Measurements from ENCODE around the gene SLC6A5.
A peak's percentile ranks its signal among the peaks of the same experiment; 100 is the strongest.

SLC6A5 gene

GRCh38 chr11:20609727-20610707 lies 10.6 kb downstream of the SLC6A5 start (continued):
- no peak for TF ChIP-seq ZNF791 (tag by site-specific recombination; IDR thresholded peaks at IDR 0.05)
- no peak for TF ChIP-seq ZNF404 (tag by site-specific recombination; IDR thresholded peaks at IDR 0.05)
- TF ChIP-seq MYNN (tag by site-specific recombination; IDR thresholded peaks at IDR 0.05; ENCODE audit: borderline replicate concordance): no peak
- no peak for TF ChIP-seq ZNF280C (tag by site-specific recombination; IDR thresholded peaks at IDR 0.05)
- peak; percentile 52 for TF ChIP-seq CTCF (tag by site-specific recombination; IDR thresholded peaks at IDR 0.05)
- peak; percentile 48; the same call in 1 of the 2 replicates for TF ChIP-seq ZSCAN30 (tag by site-specific recombination; IDR thresholded peaks at IDR 0.05)
- TF ChIP-seq ZNF692 (tag by site-specific recombination; IDR thresholded peaks at IDR 0.05): no peak
- TF ChIP-seq ZNF768 (tag by site-specific recombination; IDR thresholded peaks at IDR 0.05): 0 out of 2 replicates have a peak, but pooled peaks have one; percentile 51
- TF ChIP-seq ZNF394 (tag by site-specific recombination; IDR thresholded peaks at IDR 0.05; ENCODE audit: borderline replicate concordance): no peak

GRCh38 chr11:20610825-20611224 lies 11.4 kb downstream of the SLC6A5 start:
- CTCF ChIA-PET: interaction anchor here (0.5 to 4.4 kb wide), 15 partner anchors 9 to 659 kb away, joined by 3 to 40 read pairs (median 7); no protein-coding TSS in a partner anchor
- H3K4me3 ChIP-seq (ENCODE audit: low read depth, low read length): no peak overlapping the region
- no peak overlapping the region for H3K27ac ChIP-seq (ENCODE audit: extremely low read depth, low read depth, low read length)
- no peak for TF ChIP-seq MYNN (tag by site-specific recombination; IDR thresholded peaks at IDR 0.05; ENCODE audit: borderline replicate concordance)
- TF ChIP-seq ZNF654 (tag by site-specific recombination; IDR thresholded peaks at IDR 0.05; ENCODE audit: low read depth): no peak
- no peak for TF ChIP-seq ZBTB7A (tag by site-specific recombination; IDR thresholded peaks at IDR 0.05; ENCODE audit: low read depth)
- no peak for TF ChIP-seq ZNF585B (tag by site-specific recombination; IDR thresholded peaks at IDR 0.05)
- TF ChIP-seq HOXC10 (CRISPR knock-in tag; IDR thresholded peaks at IDR 0.05): no peak
- TF ChIP-seq ZNF639 (tag by site-specific recombination; IDR thresholded peaks at IDR 0.05): no peak
- no peak for TF ChIP-seq ZNF473 (tag by site-specific recombination; IDR thresholded peaks at IDR 0.05)
- no peak for TF ChIP-seq ZBTB21 (tag by site-specific recombination; IDR thresholded peaks at IDR 0.05)
- no peak for TF ChIP-seq ZNF544 (tag by site-specific recombination; IDR thresholded peaks at IDR 0.05)
- no peak for TF ChIP-seq ZNF629 (tag by site-specific recombination; IDR thresholded peaks at IDR 0.05)
- no peak for TF ChIP-seq ZNF121 (tag by site-specific recombination; IDR thresholded peaks at IDR 0.05)
- no peak for TF ChIP-seq ZFP69B (tag by site-specific recombination; IDR thresholded peaks at IDR 0.05)
- no peak for TF ChIP-seq ZNF19 (tag by site-specific recombination; IDR thresholded peaks at IDR 0.05; ENCODE audit: low read depth)
- no peak for TF ChIP-seq ZNF248 (tag by site-specific recombination; IDR thresholded peaks at IDR 0.05)
- no peak for TF ChIP-seq ZFP3 (tag by site-specific recombination; IDR thresholded peaks at IDR 0.05; ENCODE audit: low read depth)
- TF ChIP-seq ZNF416 (tag by site-specific recombination; IDR thresholded peaks at IDR 0.05): no peak
- H3K4me1 ChIP-seq (ENCODE audit: control insufficient read depth, insufficient read depth, low read length): no peaks in the 10 kb centered on the region
- POLR2A ChIA-PET: no interaction called here
- no peaks in the 10 kb centered on the region for H3K36me3 ChIP-seq (ENCODE audit: control insufficient read depth in 2 of 2, insufficient read depth in 1 of 2, low read length in 2 of 2)
- H3K9me3 ChIP-seq (ENCODE audit: control insufficient read depth, insufficient read depth, low read depth, low read length): no peaks in the 10 kb centered on the region
